Cardiac septum (tissue), 1 donor: Measurements from ENCODE around the gene DLG2. TPM values are rescaled to one million over a fixed set of nuclear protein-coding genes. Genes with fewer than 3 reads are reported as not detected.

Experiments
- DNase-seq: peaks from one replicate; pipeline ENCODE4 v3.0.0-alpha.2; 2020; ENCODE audit warnings: low spot score
- intact Hi-C: fragments of 100-400 bp; cut with DNase I; formaldehyde crosslinking; loops from one replicate; pipeline ENCODE4 v1.14.0; 2022
- total RNA-seq: library from RNA; stranded (reverse); fragmentation: NEBNext Ultra II Directional; extraction: Animal tissue kit (Norgen Biotek cat#: 25700); gene quantifications from one replicate; pipeline ENCODE4 v1.2.1, GENCODE V29; 2021
- donor health status: DM: no; HTN: no; CAD: no.

DLG2 gene
- total RNA-seq, 1 donor from 2014 or later, result 9.9 TPM

DNA sequence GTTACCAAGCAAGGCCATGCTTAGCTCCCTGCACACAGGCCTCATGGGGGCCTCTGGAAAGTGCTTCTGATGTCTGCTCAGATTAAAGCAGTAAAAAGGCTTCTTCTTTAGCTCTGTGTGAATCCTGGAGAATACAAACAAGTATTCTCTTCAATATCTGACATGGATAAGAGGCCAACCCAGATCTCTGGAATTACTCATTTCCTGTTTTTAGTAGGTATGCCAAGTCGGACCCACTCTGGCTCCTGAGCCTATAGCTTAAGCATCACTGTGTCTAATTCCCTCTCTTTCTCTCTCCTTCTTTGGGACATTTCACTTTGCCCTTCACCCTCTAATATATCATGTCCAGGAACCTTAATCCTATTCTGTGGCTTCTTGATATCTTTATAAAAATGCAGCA, 1811.4 kb downstream of the DLG2 start:
- intact Hi-C loops, result loop anchor here (5.0 to 10.0 kb wide), 3 partner anchors 523 to 1131 kb away; no protein-coding TSS in a partner anchor
- no peak for DNase-seq

- no peak for DNase-seq
These were observed 1813.8 kb downstream of the DLG2 start for GRCh38 chr11:83813296-83813695.

GRCh38 chr11:83809274-83809673, 1817.9 kb downstream of the DLG2 start:
- intact Hi-C loops, result no loop called here

More at GRCh38 chr11:83813296-83813695, 1813.8 kb downstream of the DLG2 start:
- intact Hi-C loops, result loop anchor here (10.0 kb wide), 2 partner anchors 568 to 1128 kb away; no protein-coding TSS in a partner anchor

GRCh38 chr11:83801799-83802198, 1825.3 kb downstream of the DLG2 start:
- no peak for DNase-seq
- intact Hi-C loops, result no loop called here

More at GRCh38 chr11:83809274-83809673, 1817.9 kb downstream of the DLG2 start:
- no peak for DNase-seq

- DNase-seq, result no peak
- intact Hi-C loops, result no loop called here
These were observed 1833.8 kb downstream of the DLG2 start for GRCh38 chr11:83793310-83793709.

DNA sequence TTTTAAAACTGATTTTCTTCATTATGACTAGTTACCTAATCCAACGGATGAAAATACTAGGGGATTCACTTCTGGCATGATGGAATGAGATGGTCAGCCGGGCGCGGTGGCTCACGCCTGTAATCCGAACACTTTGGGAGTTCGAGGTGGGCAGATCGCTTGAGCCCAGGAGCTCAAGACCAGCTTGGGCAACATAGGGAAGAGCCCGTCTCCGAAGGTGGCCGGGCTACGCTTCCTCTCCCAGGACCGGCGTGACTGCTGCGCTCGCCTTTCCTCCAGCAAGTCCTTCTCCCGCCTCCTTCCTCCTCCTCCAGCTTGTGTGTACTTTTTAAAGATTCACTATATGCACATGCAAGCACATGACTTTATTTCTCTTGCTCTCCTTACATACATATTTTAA, 1835.6 kb downstream of the DLG2 start:
- DNase-seq, result no peak
- intact Hi-C loops, result no loop called here

DNA sequence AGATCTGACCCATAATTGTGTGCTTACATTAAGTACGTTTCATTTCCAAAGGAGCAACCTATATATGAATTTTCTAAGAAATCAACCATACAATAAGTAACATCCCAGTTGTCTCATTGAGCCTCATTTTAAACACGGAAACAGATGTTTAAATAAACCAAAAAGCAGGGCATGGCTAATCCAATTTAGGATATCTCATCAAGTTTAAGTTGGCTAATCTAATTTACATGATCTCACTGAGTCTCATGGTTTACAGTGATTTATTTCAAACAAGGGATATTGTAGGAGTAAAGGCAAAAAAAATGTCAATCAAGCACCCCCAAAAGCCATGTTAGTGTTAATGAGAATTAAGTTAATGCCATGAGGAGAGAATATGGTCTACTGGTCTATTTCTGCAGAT, 1841.2 kb downstream of the DLG2 start:
- DNase-seq, result no peak
- intact Hi-C loops, result no loop called here

- intact Hi-C loops, result no loop called here
- no peak for DNase-seq
These were observed 1842.7 kb downstream of the DLG2 start for GRCh38 chr11:83784419-83784818.

GRCh38 chr11:83782329-83782728, 1844.8 kb downstream of the DLG2 start:
- intact Hi-C loops, result no loop called here
- DNase-seq, result no peak

- DNase-seq, result no peak
- intact Hi-C loops, result no loop called here
These were observed 1847.3 kb downstream of the DLG2 start for GRCh38 chr11:83779876-83780275.

DNA sequence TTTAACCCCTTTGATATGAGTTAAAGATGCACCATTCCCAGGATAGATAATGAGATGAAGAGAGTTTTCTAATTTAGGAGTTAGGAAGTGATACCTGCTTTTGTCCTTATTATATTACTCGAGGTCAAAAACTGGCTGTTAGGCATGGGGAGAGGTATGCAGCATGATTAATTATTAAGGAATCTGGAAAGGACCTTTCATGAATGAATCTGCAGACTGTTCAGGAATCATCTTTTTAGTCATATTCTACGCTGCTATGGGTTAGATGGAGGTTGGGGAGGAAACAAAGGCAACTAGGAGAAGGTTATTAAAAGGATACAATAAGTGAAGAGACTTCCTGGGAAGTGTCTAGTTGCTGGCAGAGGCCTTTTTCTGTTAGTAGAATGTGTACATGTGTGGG, 1848.5 kb downstream of the DLG2 start:
- intact Hi-C loops, result no loop called here
- no peak for DNase-seq

DNA sequence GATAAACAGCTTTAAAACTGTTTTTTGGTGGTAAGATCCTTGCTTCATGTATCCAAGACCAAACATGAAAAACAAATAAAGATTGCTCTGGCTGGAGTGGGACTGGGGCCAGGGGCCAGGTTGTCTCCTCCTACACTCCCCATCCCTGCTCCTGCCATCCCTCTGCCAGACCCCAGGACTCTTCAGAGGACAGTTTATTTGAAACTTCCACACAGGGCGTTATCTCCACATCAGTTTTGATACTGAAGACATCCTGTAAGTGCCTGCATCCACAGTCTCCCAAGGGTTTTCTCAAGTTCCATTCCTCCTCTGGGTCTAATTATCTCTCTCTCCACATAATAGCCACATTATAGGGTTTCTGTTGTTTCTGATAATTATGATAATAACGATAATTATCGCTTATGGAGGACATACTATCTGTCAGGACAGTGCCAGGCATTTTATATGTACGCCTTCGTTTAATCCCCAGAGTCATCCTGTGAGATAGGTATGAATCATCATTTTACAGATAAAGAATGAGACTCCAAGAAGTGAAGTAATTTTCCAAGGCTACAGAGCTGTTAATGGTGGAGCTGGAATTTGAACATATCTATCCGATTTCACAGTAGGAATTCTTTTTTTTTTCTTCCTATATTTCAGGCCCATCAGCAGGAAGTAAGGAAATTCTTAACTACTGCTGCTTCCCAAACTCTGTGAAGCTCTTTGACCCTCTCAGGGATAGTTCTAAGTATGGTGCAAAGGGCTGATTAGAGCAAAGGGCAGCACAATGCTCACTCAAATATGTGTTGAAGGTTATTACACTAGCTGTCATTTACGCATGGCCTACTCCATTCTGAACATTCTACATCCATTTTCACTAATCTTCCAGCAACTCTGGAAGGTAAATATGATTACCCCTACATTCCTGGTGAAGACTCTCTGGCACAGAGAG, 1852.9 kb downstream of the DLG2 start:
- DNase-seq, result no peak
- intact Hi-C loops, result no loop called here

DNA sequence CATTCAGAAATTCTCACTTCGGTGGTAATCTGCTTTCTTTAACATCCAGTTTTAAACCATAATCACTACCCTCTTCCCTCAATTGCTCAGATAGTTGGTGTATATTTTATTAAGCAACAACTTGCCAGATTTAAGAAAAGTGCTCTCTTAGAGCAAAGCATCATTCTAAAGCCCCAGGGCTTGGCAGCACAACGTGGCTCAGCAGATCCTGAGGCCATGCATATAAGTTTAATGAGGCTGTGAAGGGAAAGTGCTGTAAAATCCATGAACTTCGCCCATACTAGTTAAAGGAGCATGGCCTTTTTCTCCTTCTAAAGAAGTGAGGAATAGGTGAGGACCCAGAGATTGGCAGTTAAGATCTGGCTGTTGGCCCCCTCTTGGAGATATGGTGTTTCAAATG, 1858.7 kb downstream of the DLG2 start:
- intact Hi-C loops, result no loop called here
- no peak for DNase-seq

- no peak for DNase-seq
- intact Hi-C loops, result no loop called here
These were observed 1860.2 kb downstream of the DLG2 start for GRCh38 chr11:83766932-83767331.

DNA sequence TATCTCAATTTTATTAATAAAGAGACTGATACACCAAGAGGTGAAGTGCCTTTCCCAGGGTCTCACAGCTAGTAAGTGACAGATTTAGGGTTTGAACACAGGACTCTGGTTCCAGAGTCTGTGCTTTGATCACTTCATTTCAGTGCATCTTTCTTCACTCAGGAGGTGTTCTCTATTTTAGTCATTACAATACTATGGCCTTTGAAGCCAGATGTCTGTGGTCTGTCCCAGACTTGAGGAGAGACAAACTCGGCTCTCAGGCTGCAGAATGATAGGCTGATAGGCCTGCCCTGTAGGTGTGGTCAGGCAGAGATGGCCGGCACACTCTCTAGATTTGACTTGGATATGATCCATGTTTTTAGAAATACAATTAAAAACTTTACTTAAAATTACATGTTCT, 1862.5 kb downstream of the DLG2 start:
- no peak for DNase-seq
- intact Hi-C loops, result no loop called here

- intact Hi-C loops, result no loop called here
- DNase-seq, result no peak
These were observed 1866.2 kb downstream of the DLG2 start for GRCh38 chr11:83760932-83761331.

- intact Hi-C loops, result no loop called here
- no peak for DNase-seq
These were observed 1868.0 kb downstream of the DLG2 start for GRCh38 chr11:83759148-83759547.

GRCh38 chr11:83751041-83751440, 1876.1 kb downstream of the DLG2 start:
- DNase-seq, result no peak
- intact Hi-C loops, result no loop called here

- intact Hi-C loops, result no loop called here
These were observed 1880.1 kb downstream of the DLG2 start for GRCh38 chr11:83746921-83747585.

GRCh38 chr11:83744620-83745192, 1882.4 kb downstream of the DLG2 start:
- DNase-seq, result no peak
- intact Hi-C loops, result no loop called here

More at GRCh38 chr11:83746921-83747585, 1880.1 kb downstream of the DLG2 start:
- DNase-seq, result no peak
